ENCODE results near the gene NCR3LG1.

Gene NCR3LG1

DNA sequence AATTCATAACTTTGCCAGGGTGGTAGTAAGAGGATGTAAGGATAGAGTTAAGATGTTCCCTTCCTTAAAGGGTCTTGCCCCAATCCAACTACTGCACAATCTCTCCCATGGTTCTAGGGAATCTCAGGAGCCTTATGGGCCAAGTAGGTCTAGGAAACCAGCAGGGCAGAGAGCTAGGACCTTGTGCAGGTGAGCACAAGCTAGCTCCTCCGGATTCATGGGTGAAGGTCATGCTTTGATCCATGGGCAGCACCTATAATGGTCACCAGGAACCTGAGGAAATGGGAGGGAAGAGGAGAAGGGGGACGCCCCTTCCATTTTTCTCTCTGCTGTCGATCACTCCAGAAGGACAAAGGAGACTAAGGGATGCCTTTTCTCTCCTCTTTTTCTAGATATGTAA lies 20.0 kb downstream of the NCR3LG1 start:
- no peak for DNase-seq

DNA sequence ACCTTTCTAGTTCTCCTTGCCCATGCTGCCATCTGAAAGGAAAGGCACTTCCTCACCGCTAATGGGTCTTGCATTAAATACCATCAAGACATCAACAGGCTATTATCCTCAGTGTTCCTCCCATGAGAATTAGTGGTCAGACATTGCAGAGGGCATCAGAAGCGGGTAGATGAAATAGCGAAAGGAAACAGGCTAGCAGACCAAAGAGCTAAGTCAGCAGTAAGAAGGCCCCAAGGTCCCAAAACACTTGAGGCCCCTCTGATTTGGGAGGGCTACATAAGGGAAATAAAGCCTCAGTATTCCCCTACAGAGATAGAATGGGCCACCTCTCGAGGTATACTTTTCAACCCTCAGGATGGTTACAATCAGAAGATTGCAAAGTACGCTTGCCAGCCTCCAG lies 23.9 kb downstream of the NCR3LG1 start:
- DNase-seq = no peak

DNA sequence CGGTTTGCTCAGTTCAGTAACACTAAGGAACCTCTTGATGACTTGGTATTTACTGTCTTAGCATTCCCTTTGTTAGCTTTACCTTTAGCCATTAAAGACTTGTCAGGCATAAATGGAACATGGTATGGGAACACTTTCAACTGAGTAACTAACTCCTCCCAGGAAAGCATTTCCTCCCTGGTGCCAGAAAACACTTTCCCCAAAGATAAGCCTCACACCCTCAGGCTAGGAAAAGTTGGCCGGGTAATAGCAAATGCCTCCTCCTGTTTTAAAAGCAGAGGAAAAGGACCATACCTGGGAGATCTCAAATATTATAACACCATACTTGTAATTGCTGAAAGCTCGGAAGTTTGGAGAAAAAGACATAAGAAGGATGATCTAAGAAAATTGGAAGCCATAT lies 24.9 kb downstream of the NCR3LG1 start:
- no peak for DNase-seq

DNA sequence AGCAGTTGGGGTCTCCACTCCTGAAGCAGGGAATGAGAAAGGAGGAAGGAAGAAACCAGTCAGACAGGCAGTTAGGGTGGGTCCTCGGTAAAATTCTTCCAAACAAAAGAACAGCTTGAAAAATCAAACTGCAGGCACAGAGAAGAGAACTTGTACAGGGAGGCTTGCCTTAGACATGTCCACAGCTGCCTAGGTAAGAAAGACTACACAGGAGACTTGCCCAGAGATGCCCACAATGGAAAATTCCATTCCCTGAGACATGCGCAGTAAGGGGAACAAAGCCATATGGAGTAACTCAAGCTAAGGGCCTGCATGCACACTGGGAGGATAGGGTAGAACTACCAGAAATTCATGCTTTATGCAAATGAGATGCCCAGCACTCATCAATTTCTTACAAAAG lies 27.1 kb downstream of the NCR3LG1 start:
- DNase-seq = no peak

DNA sequence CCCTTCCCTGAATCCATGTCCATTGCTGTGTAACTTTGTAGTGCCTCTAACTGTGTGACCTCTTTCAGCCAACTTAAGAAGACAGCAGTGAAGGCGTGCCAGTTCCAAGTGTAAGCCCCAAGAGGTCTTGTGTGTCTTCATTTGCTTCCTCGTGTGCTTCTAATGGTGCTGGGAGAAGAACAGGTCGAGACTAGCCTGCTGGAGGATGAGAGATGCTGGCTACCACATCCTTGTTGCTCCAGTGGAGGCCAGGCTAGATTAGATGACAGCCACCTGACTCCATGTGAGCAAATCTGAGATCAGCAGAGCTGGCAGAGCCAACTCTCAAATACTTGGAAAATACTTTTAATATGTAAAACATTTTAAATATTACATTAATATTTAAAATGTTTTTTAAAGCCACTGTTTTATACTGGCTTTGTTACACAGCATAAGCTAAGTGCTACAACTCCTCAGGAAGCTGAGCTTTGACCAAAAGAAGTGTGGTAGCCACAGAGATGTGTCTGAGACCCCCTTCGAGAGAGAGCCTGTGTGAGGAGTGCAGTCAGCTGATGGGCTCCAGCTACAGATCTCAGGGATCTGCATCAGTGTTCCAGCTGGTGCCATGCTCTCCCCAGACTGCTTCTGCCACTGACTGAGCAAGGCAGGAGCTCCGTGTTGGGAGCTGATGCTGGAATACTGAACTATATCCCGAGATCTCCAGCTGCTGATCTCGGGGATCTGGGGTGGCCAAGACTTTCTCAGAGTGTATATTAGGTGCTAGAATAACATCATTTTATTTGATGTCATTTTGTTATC lies 28.0 kb downstream of the NCR3LG1 start:
- no peak for DNase-seq

DNA sequence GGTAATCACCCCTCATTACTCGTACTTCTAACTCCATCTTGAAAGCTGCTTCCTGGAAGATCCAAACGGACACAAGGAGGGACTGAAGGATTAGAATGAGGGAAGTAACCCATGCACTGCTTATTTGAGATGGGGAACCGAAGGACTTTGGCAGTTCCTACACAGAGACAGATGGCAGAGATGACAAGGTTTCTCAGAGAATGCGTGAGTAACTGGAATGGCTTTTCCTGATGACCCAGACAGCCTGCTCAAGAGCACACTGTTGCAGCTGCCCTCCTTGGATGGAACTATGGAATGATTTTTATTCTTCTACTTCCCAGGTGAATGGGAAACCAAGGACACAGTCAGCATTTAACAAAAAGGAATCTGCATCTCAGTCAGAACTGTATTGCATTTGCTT lies 29.6 kb downstream of the NCR3LG1 start:
- no peak for DNase-seq

DNA sequence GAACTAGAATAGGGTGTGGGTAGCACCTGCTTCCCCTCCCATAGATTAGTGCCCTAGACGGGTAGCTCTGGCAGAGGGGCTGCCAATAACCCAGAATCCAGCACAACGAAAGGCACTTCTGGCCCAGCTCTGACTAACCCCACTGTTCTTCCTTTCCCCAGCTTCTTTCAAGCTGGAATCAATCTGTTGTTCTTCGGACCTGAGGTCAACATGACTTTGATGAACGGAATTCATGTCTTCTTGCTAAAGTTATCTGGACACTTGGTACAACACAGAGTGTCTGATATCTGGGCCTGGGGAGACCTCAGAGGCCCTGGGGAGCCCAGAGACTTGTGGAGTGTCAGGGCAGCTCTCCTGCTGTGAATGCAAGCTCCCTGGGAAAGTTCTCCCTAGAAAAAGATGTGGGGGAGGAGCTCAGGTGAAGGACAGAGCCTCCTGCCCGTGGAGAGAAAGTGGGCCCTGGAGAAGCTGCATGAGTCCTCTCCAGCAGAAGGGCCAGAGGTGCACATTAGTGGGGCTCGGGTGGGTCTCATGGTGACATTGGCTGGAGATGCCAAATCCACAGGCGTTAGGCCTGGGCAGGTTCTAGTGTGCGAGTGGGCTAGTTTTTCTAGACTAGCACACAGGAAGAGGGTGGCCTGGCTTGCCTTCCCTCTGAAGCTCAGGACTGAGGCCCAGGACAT lies 30.6 kb downstream of the NCR3LG1 start:
- no peak for DNase-seq

DNA sequence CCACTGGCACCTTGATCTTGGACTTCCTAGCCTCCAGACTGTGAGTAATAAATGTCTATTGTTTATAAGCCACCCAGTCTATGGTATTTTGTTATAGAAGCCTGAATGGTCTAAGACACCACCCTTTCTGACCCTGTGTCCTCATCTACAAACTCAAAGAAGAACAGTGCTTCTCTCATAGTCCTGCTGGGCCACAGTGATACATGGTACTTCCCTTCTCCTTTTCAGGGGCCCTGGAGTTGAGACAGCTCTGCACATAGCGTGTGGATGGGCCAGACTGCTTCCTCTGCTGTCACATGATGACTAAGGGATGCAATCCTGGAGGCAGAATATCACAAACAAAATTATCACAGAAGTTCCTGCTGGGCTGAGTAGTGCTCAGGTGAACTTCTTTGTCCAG lies 31.9 kb downstream of the NCR3LG1 start:
- no peak for DNase-seq

DNA sequence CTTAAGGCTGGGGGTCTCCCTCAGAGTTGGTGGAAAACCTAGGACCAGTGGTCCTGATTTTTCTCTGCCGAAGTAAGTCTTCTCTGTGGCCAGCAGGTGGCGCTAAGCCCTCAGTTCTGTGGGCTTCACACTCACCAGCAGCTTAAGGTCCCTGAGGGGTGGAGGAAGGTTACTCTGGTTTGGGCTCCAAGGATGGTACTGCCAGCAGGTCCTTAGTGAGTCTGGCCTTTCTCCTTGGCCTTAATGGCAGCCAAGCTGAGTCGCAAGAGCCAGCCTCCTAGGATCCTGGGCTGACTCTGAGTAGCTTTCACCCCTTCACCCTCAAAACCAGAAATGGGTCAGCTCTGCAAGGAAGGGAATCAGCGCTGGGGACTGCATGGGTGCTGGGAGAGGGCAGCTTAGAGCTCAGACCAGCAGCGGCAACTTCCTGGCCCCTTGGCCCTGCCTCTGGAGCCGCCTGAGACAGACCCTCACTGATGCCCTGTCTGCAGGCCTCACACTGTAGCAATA lies 32.5 kb downstream of the NCR3LG1 start:
- peak; percentile 12 to 63 for DNase-seq

DNA sequence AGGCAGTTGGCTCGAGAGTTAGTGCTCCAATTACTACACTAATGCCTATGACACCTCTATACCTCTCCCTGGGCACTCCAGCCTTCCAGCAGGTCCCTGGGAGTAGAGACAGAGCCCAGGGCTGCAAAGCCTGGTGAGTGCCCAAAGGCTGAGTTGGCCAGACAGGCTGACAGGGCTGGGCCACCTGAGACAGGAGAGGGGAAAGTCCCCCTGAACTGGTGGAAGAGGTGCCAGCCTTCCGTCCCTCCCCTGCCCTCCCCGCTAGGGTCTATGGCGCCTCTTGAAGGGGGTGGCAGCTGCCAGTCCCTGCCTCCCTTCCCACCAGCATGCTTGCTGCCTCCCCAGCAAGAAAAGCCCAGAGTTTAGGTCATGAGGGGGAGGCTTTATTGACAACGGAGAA lies 33.9 kb downstream of the NCR3LG1 start:
- no peak for DNase-seq

DNA sequence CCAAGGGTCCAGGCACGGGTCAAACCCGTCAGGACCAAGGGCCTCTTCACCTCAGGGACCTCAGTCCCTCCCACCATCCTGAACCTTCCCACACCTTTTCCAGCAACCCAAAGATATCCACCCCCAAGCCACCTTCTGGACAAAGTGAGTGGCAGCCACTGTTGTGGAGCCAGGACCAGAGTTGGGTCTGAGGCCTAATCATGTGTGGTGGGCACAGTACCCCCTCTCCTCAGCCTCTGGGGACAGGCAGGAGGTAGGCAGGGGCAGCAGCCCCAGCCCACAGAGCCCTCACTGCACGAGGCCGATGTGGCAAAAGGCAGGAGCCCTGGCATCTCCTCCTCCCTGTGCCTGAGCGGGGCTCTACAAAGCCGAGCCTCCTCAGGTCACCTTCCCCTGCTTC lies 34.3 kb downstream of the NCR3LG1 start:
- DNase-seq = no peak

DNA sequence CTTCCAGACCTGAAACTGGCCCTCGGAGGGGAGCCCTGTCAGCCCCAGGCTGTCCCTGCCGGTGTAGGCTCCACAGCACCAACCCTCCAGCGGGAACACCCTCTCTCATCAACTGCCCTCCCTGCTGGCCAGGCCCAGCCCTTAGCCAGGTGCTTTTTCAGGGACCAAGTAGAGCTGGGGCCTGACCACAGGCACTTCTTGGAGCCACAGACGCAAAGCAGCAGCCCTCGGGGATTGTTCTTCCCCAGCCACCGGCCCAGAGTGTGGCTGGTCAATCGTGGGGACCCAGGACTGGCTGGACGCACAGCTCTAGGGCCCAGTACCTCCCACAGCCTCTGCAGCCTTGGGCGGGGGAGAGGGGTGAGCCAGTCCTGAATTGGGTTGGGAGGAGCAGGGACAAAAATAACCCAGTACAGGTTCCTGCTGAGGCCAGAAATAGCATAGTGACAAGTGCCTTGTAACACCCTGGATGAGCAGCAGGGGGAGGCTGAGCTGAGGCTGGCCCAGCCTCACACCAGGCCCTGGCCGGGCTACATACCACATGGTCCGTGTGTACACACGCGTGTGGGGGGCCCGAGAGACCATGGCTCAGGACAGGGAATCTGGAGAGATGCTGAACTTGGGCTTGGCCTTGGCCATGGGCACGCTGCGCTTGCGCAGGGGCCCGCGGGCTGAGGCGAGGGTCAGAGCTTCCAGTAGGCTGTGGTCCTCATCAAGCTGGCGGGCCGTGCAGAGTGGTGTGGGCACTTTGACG lies 34.9 kb downstream of the NCR3LG1 start:
- DNase-seq = peak in 1 of 2 experiments; percentile 17

DNA sequence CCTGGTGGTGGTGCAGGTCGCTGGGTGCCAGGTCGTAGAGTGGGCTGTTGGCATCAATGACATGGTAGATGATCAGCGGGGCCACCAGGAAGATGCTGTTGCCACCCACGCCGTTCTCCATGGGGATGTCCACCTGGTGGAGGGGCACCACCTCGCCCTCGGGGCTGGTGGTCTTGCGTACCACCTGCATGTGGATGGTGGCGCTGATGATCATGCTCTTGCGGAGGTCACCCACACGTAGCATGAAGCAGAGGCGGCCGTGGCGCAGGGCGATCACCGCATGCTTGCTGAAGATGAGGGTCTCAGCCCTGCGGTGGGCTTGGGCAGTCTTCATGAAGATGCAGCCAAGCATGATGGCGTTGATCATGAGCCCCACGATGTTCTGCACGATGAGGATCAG lies 35.7 kb downstream of the NCR3LG1 start:
- no peak for DNase-seq

DNA sequence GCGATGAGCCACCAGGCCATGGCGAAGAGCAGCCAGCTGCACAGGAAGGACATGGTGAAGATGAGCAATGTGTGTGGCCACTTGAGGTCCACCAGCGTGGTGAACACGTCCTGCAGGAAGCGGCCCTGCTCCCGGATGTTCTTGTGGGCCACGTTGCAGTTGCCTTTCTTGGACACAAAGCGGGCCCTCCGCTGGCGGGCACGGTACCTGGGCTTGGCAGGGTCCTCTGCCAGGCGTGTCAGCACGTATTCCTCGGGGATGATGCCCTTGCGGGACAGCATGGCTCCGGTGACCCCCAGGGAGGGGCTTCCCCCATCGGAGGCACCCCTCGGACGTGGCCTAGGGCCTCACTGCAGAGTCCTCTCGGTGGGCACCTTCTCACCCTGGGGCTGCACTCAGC lies 36.2 kb downstream of the NCR3LG1 start:
- no peak for DNase-seq

DNA sequence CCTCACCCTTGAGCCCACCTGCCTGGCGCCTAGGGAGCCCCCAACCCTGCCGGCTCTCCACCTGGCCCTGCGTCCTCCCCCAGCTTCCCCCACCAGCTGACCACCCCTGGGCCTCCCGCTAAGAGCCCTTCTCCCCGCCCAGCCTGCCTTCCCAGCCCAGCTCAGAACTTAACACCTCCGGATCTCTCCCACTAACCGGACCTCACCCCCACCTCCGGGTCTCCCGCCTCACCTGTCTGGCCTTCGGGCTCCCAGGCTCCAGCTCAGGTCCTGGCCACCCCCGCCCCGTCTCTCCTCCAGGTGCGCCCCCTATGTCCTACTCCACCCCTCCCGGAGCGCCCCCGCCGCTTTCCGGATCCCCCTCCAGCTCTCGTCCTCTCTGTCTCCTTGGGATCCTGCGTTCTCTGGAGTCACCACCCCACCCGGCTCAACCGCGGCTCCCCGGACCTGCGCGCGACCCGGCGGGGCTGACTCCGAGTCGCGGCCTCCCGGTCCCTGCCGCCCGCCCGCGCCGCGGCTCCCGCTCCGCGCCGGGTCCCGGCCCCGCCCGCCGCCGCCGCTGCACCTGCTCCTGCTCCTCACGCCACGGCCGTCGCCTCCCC lies 37.1 kb downstream of the NCR3LG1 start, which contains the start of gene KCNJ11:
Gene KCNJ11, minus strand, starts transcription at position 51 of the 602 bp plus-strand sequence. CDS start 568 bp downstream, outside the sequence.
- no peak for DNase-seq

DNA sequence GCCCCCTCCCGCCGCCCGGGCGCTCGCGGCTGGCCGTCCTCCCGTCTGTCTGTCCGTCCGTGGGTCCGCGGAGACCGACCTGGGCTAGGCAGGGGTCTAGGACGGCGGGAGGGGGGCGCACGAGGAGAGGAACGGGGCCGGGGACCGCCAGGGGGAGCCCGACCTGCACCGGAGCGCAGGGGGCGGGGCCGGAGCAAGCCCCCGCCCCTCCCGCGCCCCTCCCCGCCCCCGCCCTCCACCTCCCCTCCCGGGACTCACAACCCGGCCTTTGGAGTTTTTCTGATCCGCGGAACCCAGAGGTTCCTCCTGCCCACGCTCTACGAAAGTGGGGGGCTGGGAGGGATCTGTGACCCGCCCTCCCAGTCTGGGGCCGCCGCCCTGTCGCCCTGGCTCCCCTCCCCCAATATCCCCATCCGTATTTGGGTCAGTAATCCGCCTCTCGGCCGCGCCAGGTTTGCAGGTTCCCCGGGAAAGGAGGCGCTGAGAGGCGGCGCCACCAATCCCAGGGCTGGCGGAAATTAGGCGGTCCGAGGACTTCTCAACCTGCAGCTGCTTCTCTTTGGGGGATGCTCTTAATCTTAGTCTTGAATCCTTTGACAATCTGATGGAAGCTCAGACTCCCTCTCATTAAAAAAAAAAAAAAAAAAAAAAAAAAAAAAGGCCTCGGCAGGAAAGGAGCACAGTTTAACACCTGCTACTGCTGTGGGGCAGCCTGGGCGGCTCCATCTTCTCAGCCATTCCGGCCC lies 37.8 kb downstream of the NCR3LG1 start:
- peak; percentile 56 to 57 for DNase-seq

DNA sequence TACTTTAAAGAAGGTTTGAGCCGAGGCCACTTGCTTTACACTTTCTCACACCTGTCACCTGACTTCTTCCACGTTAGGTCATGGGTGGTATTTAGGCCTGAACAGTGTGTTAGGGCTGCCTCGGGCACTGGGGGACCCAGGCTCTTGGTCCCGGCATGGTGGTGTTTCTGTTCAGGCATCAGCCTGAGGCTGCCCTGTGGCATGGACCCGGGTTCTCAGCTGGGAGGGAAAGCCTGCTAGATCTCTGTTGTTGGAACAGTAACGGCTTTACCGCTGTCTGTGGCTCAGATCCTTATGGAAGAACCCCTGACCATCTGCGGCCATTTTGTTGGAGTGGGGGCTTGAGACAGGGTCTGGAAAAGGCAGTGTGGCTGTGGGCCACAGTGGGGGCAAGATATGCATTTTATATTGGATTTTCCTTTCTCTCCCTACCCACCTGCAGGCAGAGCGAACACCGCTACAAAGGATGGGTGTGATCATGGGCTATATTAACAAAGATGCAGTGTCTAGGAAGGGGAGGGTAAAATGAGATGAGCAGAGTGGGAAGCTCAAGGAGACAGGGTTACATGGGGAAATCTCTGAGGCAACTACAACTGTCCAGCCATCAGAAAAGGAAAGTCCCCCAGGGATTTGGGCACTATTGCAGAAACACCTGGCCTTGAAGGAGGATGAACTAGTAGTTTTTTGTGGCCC lies 38.5 kb downstream of the NCR3LG1 start:
- DNase-seq = no peak

DNA sequence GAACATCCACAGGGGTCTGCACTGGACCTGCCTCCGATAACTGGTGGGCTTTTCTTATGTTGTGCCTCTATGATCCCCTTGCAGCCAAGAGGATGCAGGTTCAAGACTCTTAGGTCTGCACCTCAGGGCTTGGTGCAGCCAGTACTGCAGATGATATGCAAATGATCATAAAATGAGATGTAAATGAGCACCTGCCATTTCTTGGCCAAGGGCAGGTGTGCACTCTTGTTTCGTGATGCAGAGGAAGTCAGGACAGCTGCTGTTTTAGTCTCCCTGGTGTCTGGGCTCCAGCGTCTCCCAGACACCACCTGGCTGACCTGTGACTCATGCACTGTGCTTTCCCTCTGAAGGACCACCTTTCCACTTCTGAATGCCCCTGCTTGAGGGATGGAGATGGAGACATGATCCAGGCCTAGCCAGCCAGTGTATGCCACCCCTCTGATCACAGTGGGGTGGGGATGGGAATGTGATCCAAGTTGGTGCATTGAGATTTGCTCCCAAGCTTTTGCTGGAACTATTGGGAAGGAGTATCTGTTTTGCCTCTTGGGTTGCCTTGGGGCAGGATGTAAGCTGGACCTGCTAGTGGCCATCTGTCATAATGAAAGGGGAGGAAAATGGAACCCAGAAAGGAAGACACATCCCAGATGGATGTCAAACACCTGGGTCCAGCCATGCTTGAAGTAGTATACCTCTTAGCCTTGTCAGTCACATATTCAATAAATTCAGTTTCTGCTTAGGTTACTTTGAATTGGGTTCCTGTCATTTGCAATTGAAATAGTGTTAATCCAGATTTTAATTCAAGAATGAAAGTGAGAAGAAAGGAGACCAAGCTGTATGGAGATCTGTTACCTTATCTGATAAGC lies 40.1 kb downstream of the NCR3LG1 start:
- no peak for DNase-seq

DNA sequence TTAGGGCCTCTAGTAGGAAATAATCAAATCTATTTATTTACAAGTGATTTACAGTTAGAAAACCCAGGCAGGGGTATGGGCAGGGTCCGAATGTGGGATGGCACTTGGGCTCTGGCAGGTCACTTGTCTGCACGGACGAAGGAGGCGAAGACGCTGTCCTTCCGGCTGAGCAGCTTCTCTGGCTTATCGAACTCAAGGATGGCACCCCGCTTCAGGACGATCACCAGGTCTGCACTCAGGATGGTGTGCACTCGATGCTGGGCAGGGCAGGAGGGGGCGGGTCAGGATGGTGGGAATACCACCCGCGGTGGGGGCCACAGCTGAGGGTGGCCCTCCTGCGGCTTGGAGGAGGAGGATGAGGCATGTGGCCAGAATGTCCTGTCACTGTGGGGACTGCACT lies 41.3 kb downstream of the NCR3LG1 start:
- no peak for DNase-seq

DNA sequence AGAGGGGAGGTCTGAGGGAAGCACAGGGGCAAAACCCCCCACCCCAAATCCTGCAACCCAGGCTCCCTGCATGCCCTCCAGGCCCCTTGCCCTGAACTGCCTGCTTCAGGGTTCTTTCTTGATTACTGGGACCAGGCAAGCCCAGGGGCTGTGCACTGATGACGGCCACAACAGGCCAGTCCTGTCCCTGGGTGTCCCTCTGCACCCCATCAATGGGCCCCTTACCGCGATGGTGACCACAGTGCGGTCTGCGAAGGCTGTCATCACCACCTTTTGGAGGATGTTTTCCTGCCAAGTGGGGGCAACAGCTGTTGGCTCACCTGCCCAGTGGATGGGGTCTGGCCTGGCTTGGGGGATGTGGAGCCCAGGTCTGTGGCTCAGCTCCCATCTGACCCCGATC lies 41.9 kb downstream of the NCR3LG1 start:
- no peak for DNase-seq

All from SW 1271 (cell line).